HG02642 (cell line): Measurements from ENCODE around the gene CR1.
"Not testable (repeated sequence)": the region's sequence is repeated elsewhere in the genome, so short reads cannot be mapped to it uniquely, and the experiment has no call there.

Source experiments
- ATAC-seq: cut with Tn5 transposase; IDR thresholded peaks from one replicate; pipeline ENCODE4 v1.9.1; 2021; ENCODE audit warnings: mild to moderate bottlenecking; ENCODE audit not compliant: unreplicated experiment, poor library complexity

Gene CR1

GRCh38 chr1:207578796-207579435, 83.0 kb downstream of the CR1 start:
- ATAC-seq, result peak; percentile 9

- ATAC-seq, result peak; percentile 95
These were observed 83.5 kb downstream of the CR1 start for GRCh38 chr1:207579436-207579799.

- ATAC-seq, result no peak
These were observed 85.7 kb downstream of the CR1 start for GRCh38 chr1:207581496-207582153.

- ATAC-seq, result not testable (repeated sequence)
These were observed 93.5 kb downstream of the CR1 start for GRCh38 chr1:207589506-207589905.

- not testable (repeated sequence) for ATAC-seq
These were observed 95.2 kb downstream of the CR1 start for GRCh38 chr1:207591205-207591604.

- not testable (repeated sequence) for ATAC-seq
These were observed 98.1 kb downstream of the CR1 start for GRCh38 chr1:207594095-207594494.

GRCh38 chr1:207603777-207604176, 107.8 kb downstream of the CR1 start:
- no peak for ATAC-seq

- no peak for ATAC-seq
These were observed 109.7 kb downstream of the CR1 start for GRCh38 chr1:207605444-207606361.

- no peak for ATAC-seq
These were observed 110.4 kb downstream of the CR1 start for GRCh38 chr1:207606362-207606755.

GRCh38 chr1:207612762-207613161, 116.8 kb downstream of the CR1 start:
- no peak for ATAC-seq

GRCh38 chr1:207619871-207620542, 124.0 kb downstream of the CR1 start:
- ATAC-seq, result peak; percentile 91

GRCh38 chr1:207620543-207620893, 124.6 kb downstream of the CR1 start:
- no peak for ATAC-seq

GRCh38 chr1:207625504-207626071, 129.6 kb downstream of the CR1 start:
- not testable (repeated sequence) for ATAC-seq

- ATAC-seq, result no peak
These were observed 131.0 kb downstream of the CR1 start for GRCh38 chr1:207626972-207627337.

- no peak for ATAC-seq
These were observed 131.5 kb downstream of the CR1 start for GRCh38 chr1:207627496-207627895.

GRCh38 chr1:207628776-207629175, 132.8 kb downstream of the CR1 start:
- no peak for ATAC-seq

- no peak for ATAC-seq
These were observed 135.2 kb downstream of the CR1 start for GRCh38 chr1:207631137-207631536.

- no peak for ATAC-seq
These were observed 137.3 kb downstream of the CR1 start for GRCh38 chr1:207633226-207633625.

GRCh38 chr1:207633699-207634289, 137.8 kb downstream of the CR1 start:
- not testable (repeated sequence) for ATAC-seq

- not testable (repeated sequence) for ATAC-seq
These were observed 138.3 kb downstream of the CR1 start for GRCh38 chr1:207634293-207634692.
